T-helper 2 cell (primary cell): ENCODE data around the gene PLBD2.

Experiments
- DNase-seq, 5 experiments: peaks; one replicate each; pipeline versions ENCODE4 v3.0.0 to v3.0.0-alpha.2; 2012 to 2022

Gene PLBD2

GRCh38 chr12:113397497-113398197, 39.3 kb downstream of the PLBD2 start:
- no peak for DNase-seq

- no peak for DNase-seq
Observed at GRCh38 chr12:113398346-113399290, 40.2 kb downstream of the PLBD2 start.

GRCh38 chr12:113399490-113399889, 41.1 kb downstream of the PLBD2 start:
- no peak for DNase-seq

- DNase-seq, result no peak
Observed at GRCh38 chr12:113400362-113400761, 42.0 kb downstream of the PLBD2 start.

- no peak for DNase-seq
Observed at GRCh38 chr12:113401066-113402000, 42.9 kb downstream of the PLBD2 start.

GRCh38 chr12:113402586-113403260, 44.3 kb downstream of the PLBD2 start:
- DNase-seq, result no peak

GRCh38 chr12:113403435-113404415, 45.3 kb downstream of the PLBD2 start, which contains the start of gene SDS:
SDS (minus strand) TSS chr12:113403887; CDS start chr12:113399708, 4,179 bp downstream.
- no peak for DNase-seq

- DNase-seq, result no peak
Observed at GRCh38 chr12:113405694-113406093, 47.3 kb downstream of the PLBD2 start.

- no peak for DNase-seq
Observed at GRCh38 chr12:113407931-113408600, 49.7 kb downstream of the PLBD2 start.

- DNase-seq, result no peak
Observed at GRCh38 chr12:113408756-113409298, 50.4 kb downstream of the PLBD2 start.

GRCh38 chr12:113409462-113410124, 51.2 kb downstream of the PLBD2 start:
- no peak for DNase-seq

GRCh38 chr12:113413488-113413939, 55.1 kb downstream of the PLBD2 start:
- no peak for DNase-seq

GRCh38 chr12:113414519-113415038, 56.2 kb downstream of the PLBD2 start:
- DNase-seq, result no peak

- DNase-seq, result no peak
Observed at GRCh38 chr12:113416091-113416754, 57.8 kb downstream of the PLBD2 start.

GRCh38 chr12:113418213-113418879, 60.0 kb downstream of the PLBD2 start:
- no peak for DNase-seq

GRCh38 chr12:113420996-113421595, 62.7 kb downstream of the PLBD2 start:
- no peak for DNase-seq
